IPS-18c (cell line): ENCODE measurements around the gene STARD8.

Experiments used
- H3K4me3 ChIP-seq: 2 replicates; pipeline ENCODE4 v1.7.0; 2013; ENCODE audit warnings: low read depth, mild to moderate bottlenecking, low read length, moderate library complexity; ENCODE audit not compliant: insufficient read depth
- H3K9me3 ChIP-seq: one replicate; pipeline ENCODE4 v1.6.1; 2013; ENCODE audit warnings: mild to moderate bottlenecking, low read length, moderate library complexity; ENCODE audit not compliant: control insufficient read depth, insufficient read depth

STARD8 gene

DNA sequence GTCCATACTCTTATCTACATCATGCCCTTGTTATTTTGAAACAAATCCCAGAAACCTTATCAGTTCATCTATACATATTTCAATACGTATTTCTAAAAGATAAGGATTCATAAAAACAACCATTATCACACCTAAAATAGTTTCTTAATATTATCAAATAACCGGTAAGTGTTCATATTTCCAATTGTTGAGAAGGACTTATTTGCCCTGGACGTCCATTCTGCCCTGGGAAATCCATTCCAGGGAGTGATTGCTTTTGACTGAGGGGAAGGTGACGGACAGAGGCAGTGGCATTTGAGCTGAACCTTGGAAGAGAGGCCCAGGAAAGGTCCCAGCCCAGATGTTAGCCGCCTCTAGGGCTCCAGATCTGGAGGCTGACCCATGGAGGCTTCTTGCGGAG lies 49.6 kb downstream of the STARD8 start:
- Histone ChIP-seq H3K9me3 (peaks cover 7% of the 10 kb centered on the region), H3K4me3 (no peak overlapping the region)

DNA sequence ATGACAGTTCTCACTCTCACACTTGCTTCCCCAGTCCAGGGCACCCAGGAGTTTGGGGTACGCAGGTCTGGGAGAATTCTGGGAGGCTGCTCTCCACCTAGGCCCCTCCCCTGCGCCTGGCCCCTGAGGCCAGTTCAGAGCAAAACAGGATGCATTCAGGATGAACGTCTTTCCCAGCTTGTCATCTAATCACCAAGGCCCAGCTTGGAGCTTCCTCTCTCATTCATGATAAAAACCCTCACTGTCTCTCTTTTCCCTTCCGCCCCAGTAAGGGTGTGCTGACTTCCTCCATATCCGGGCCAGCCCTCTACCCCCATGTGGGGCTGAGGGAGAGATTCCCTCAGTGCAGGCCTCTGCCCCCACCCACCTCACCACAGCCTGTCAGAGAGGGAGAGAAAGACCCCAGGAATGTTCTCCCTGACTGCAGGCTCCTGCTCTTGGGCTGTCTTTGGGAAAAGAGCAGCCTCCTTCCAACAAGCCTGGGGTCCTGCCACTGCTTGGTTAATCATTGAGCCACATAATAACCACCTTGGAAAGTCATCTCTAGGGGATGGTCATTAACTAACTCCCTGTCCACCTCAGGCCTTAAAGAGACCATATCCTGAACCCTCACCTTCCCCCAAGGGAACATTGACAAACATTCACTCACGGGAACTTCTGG lies 50.1 kb downstream of the STARD8 start:
- H3K9me3 ChIP-seq: peaks cover 7% of the 10 kb centered on the region

DNA sequence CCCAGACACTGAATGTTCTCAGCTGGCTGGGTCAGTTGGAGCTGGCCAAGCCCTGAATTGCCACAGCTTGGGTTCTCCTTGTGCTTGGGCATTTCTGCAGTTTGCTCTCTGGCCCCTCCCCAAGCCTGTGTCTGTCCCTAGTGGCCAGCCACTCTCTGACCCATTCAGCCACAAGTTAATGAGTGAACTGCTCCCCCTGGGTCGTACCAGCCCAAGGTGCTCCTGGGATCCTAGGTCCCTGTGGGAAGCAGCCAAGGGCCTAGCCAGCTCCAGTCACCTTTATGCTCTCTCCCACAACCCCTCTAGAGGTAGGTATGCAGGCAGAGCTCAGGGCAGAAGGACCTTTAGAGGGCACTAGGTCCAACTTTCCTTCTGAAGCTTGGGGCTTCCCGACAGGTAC lies 51.5 kb downstream of the STARD8 start:
- H3K4me3 ChIP-seq: no peak overlapping the region
- H3K9me3 ChIP-seq: peaks cover 7% of the 10 kb centered on the region

More for the DNA sequence above, 50.1 kb downstream of the STARD8 start:
- no peak overlapping the region for H3K4me3 ChIP-seq

DNA sequence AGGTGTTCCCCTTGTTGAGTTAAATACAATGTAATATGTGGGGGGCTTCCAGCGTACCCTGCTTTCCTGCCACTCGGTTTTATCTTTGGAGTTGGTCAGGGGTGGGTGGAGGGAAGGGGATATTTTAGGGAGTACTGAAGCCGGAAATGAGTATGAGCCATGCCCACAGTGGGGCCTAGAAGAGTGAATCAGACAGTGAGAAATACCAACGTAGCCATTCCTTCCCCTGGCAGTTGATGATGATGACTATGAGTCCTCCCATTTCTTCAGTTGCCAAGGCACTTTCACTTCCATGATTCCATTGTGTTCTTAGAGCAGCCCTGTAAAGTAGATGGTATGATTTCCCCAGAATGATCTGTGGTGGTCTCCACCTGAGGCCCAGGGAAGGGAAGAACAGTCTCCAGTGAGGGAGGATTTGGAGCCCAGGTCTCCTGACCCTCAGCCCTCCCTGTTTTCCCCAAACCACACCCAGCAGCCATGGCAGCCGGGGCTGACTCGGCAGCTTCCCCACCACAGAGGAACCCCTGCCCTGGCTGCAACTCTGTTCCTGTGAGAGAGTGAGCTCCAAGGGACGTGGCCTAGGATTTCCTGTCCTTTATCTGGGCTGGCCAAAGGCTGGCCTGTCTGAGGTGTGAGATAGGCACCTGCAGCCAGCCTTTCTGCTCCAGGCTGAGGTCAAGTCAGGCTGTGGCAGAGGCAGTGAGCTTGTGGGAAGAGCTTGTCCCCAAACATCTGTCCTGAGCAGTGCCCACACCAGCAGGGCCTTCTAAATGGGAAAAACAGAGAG lies 52.7 kb downstream of the STARD8 start:
- peaks cover 5% of the 10 kb centered on the region for H3K9me3 ChIP-seq
- no peak overlapping the region for H3K4me3 ChIP-seq

DNA sequence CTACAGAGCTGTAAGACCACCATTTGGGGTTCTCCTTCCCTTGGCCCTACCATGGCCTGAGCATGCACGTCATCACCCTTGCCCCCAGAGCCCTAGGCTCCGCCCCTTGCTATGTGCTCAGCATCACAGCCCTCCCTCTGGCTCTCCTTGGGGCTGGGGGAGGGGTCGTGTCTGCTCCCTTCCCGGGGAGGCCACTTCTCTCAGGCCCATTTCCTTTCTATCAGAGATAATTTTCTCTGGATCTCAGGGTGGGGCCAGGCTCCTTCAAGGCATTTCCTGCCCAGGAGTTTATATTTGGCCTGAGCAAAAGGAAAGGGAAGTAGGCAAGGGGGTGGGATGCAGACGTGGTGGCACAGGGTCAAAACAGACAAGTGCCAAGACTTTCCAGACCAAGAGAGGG lies 55.9 kb downstream of the STARD8 start:
- H3K4me3 ChIP-seq: no peak overlapping the region

DNA sequence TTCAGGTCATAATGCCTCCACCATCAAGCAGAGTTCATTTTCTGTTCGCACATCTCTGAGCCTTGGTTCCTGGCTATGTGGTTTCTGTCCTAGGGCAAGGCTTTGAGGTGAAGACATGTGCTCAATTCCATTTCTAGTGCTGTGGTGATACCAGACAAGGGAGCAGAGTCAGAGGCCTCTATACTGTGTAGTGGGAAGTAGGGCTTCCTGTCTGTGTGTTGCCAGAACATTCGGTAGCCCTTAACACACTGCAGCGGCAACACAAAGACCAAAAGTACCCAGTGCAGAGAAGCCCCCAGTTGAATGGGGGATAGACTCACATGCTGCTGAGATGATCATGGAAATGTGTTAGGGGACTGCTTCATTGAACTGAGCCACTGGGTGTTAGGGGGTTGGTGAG lies 56.4 kb downstream of the STARD8 start:
- Histone ChIP-seq H3K4me3 (no peak overlapping the region), H3K9me3 (peaks cover 13% of the 10 kb centered on the region)

More for the DNA sequence above, 55.9 kb downstream of the STARD8 start:
- peaks cover 13% of the 10 kb centered on the region for H3K9me3 ChIP-seq

DNA sequence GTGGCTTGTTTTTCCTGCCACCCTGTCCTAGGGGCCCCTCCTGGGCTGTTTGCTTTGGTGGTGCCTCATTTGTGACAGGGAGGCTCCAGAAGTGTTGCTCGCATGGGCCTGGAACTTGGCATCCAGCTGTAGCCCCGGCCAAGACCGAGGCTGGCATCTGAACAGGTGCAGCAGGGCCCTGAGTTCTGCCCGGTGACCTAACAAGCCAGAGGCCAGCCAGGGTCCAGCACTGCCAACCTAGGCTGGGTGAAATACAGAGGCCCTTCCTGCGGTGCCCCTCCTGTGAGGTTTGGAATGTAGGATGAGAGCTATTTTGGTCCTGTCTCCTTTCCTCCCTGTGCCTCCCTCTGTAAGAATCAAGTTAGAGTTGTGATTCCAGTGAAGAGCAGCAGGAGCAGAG lies 58.5 kb downstream of the STARD8 start:
- Histone ChIP-seq H3K9me3 (peaks cover 13% of the 10 kb centered on the region), H3K4me3 (no peak overlapping the region)

DNA sequence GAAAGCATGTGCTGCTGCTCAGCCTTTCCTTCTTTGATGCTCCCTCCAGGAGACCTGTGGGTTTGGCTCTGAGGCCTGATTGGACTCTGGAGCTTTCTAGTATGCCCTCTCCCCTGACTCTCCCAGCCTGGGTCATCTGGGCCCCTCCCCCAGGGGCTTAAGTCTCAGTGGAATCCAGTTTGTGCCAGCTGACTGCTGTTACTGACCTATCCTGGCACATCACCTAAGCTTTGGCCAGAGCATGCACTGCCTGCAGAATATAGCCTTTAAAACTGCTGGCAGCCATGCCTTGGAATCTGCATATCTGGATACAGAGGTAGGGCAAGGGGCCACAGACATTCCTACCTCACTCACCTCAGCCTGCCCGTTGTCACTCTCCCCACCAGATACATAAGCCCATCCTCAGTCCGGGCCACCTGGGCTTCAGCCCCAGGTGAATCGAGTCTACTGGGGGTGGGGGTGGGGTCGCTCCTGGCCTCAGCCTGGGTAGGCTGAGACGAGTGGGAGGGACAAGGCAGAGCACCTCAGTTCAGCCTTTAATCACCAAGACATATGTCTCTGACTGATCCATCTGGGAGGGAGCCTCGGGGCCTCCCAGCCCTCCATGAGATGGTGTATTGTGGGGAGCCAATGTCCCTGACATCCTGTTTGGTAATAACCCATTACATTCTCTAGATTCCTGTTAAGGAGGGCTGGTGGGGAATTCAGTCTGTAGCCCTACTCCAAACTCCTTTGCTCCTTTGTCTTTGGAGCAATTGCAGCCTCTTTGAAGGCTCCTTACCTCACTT lies 61.2 kb downstream of the STARD8 start:
- no peak overlapping the region for H3K4me3 ChIP-seq

DNA sequence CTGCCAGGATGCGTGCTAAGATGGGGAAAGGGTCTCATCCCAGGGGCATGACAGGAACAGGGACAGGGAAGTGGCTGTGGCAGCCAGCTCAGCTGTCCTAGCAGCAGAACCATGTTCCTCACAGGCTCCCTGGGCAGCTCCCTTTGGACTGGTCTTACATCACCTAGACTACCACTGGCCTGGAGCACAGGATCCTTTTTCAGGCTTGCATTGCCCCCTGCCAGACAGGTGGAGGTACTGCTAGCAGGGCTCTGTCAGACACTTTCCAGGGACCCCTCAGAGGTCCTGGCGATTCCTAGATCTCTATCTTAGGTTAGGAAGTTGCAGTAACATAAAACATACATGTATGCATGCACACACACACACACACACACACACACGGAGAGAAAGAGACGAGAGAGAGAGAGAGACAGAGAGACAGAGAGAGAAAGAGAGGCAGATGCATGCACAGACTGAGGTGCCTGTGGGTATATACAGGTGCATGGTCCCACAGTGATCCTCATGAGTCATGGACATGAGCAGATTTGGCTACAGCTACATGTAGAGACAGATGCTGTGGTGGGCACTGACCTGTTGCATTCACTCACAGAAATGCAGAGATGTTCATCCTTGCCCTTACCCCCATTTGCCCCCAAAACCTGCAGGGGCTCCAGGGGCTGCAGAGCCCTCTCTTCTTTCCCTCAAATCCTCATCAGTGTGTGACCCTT lies 63.6 kb downstream of the STARD8 start:
- Histone ChIP-seq H3K4me3 (no peak overlapping the region), H3K9me3 (peaks cover 7% of the 10 kb centered on the region)

More for the DNA sequence above, 61.2 kb downstream of the STARD8 start:
- peaks cover 10% of the 10 kb centered on the region for H3K9me3 ChIP-seq

DNA sequence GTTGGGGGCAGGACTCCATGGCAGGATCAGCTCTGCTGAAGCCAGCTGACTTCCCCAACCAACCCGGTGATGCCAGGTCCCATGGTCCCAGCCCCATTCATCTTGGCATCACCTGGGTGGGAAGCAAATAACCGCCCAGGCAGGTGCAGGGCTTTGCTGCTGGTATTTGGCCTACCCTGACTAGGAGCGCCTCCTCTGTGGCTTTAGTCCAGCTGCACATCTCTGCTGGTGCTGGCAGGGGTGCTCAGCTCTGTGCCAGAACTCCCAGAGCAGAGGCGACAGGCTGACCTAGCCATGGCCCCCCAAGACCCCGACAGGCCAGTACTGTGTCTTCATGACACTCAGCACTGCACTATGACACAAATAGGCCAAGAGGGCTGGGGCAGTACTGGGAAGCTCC lies 64.4 kb downstream of the STARD8 start:
- H3K4me3 ChIP-seq: no peak overlapping the region
- H3K9me3 ChIP-seq: peaks cover 6% of the 10 kb centered on the region

DNA sequence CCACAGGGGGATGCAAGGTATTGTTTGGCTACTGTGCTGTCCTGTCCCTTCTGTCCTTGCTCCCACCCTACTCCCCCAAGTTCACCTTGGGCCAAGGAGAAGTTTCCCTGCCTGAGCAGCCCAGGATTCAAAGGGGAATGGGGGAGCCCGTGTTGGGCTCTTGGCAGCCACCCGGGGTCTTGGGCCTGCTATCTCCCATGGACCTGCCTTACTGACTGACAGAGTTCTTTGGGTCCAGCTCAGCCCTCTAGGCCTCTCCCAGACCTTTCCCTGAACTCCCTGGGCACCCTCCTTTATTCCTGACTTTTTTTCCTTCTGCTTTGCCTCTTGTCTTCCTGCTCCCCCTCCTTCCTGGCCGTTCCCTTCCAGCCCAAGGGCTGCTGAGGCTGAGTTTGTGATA lies 67.4 kb downstream of the STARD8 start:
- Histone ChIP-seq H3K9me3 (peaks cover 7% of the 10 kb centered on the region), H3K4me3 (no peak overlapping the region)

DNA sequence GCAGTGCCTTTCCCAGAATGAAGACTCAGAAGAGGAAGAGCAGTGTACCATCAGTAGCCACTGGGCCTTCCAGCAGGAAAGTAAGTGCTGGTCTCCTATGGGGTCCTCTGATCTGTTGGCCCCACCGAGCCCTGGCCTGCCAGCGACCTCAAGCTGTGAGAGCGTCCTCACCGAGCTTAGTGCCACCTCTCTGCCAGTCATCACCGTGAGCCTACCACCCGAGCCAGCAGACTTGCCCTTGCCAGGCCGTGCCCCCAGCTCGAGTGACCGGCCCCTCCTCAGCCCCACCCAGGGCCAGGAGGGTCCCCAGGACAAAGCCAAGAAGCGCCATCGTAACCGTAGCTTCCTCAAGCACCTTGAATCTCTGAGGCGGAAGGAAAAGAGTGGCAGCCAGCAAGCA lies 69.7 kb downstream of the STARD8 start:
- H3K9me3 ChIP-seq: peaks cover 11% of the 10 kb centered on the region
- no peak overlapping the region for H3K4me3 ChIP-seq

DNA sequence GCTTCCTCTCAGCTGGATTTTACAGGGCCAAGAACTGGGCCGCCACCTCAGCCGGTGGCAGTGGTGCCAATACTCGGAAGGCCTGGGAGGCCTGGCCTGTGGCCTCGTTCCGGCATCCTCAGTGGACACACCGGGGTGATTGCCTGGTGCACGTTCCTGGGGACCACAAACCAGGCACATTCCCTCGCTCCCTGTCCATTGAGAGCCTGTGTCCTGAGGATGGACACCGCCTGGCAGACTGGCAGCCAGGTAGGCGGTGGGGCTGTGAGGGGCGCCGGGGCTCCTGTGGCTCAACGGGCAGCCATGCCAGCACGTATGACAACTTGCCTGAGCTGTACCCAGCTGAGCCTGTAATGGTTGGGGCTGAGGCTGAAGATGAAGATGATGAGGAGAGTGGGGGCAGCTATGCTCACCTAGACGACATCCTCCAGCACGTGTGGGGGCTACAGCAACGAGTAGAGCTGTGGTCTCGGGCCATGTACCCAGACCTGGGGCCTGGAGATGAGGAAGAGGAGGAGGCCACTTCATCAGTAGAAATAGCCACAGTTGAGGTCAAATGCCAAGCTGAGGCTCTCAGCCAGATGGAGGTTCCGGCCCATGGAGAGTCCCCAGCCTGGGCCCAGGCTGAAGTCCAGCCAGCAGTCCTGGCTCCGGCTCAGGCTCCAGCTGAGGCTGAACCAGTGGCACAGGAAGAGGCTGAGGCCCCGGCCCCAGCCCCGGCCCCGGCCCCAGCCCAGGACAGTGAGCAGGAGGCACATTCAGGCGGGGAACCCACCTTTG lies 70.4 kb downstream of the STARD8 start:
- Histone ChIP-seq H3K9me3 (peaks cover 11% of the 10 kb centered on the region), H3K4me3 (no peak overlapping the region)

DNA sequence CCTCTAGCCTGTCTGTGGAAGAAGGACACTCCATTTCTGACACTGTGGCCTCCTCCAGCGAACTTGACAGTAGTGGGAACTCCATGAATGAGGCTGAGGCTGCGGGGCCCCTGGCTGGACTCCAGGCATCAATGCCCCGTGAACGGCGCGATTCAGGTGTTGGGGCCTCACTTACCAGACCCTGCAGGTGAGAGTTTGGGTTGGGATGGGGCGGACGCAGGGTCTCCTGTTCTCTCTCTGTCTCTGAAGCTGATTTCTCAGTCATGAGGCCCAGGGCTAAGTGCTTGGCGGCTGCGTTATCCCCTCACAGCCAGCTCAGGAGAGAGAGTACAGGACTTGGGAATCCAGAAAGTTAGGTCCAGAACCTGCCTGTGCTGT lies 71.0 kb downstream of the STARD8 start:
- Histone ChIP-seq H3K4me3 (no peak overlapping the region), H3K9me3 (peaks cover 11% of the 10 kb centered on the region)

DNA sequence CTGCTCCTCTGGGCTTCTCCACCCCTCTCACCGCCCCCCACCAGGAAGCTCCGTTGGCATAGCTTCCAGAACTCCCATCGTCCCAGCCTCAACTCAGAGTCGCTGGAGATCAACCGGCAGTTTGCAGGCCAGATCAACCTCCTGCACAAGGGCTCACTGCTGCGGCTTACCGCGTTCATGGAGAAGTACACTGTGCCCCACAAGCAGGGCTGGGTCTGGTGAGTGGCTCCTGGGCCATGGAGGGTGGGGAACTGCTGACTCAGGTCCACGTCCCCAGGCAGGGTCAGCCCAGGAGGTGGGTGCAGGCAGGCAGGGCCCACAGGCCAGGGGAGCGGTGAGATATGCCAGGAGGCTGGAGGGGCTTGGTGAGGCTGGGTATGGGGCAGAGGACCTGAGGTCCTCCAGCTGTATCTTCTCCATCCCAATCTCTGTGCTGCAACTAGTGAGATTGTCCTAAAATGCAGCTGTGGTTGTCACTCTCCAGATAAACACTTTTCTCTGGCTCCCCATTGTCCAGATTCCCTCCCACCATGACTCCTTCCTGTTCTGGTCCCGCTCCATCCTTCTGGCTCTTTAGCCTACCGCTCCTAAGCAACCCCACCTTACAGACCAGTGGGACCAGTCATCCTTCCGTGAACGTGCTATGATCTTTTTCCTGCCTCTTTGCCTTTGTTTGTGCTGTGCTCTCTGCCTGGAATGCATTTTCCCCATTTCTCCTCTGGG lies 71.9 kb downstream of the STARD8 start:
- H3K4me3 ChIP-seq: no peak overlapping the region
- peaks cover 13% of the 10 kb centered on the region for H3K9me3 ChIP-seq

DNA sequence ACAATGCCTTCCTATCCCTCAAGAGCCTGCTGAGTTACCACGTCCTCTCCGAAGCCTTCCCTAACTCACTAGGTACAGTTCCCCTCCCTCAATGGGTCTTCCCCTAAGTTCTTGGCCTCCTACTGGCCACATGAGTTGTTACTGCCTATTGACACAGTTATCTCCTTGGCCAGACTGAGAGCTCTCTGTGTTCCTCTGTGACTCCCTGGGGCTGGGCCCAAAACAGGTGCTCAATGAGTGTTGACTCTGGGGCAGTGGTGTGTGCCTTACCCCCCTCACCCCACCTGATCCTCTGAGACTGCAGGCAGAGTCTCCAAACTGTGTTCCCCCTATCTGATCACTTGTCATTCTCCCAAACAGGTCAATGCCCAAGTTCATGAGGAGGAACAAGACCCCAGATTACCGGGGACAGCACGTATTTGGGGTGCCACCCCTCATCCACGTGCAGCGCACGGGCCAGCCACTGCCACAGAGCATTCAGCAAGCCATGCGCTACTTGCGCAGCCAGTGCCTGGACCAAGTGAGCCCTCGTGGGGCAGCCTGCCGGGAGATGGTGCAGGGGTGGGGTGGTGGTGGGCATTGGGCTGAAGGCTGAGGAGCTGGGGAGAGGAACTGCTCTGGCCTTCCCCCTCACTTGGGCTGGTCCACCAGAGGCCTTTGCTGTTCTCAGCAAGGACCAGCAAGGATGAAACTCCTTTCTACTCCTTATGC lies 72.6 kb downstream of the STARD8 start:
- Histone ChIP-seq H3K4me3 (no peak overlapping the region), H3K9me3 (peaks cover 12% of the 10 kb centered on the region)
